Type B pancreatic cell (in vitro differentiated cells): ENCODE measurements around the gene HBZ. TPM values are rescaled to one million over a fixed set of nuclear protein-coding genes. Genes with fewer than 3 reads are reported as not detected.
"Not testable (repeated sequence)": the region's sequence is repeated elsewhere in the genome, so short reads cannot be mapped to it uniquely, and the experiment has no call there.

Source experiments
- DNase-seq: peaks from one replicate; pipeline ENCODE4 v3.0.0; 2021; ENCODE audit warnings: mixed read lengths; ENCODE audit not compliant: unreplicated experiment; ENCODE audit errors: extremely low spot score
- H3K27ac Mint-ChIP-seq: 2 replicates; pipeline ENCODE4 v1.8.0; 2021; ENCODE audit warnings: mild to moderate bottlenecking, mixed read lengths
- H3K27me3 Mint-ChIP-seq: 2 replicates; pipeline ENCODE4 v1.8.0; 2021; ENCODE audit warnings: mixed read lengths
- H3K36me3 Mint-ChIP-seq: 2 replicates; pipeline ENCODE4 v1.8.0; 2021; ENCODE audit warnings: mixed read lengths
- H3K4me1 Mint-ChIP-seq: one replicate; pipeline ENCODE4 v1.8.0; 2021; ENCODE audit warnings: mixed read lengths; ENCODE audit not compliant: unreplicated experiment
- H3K4me3 Mint-ChIP-seq: 2 replicates; pipeline ENCODE4 v1.8.0; 2021; ENCODE audit warnings: mild to moderate bottlenecking, mixed read lengths
- H3K9me3 Mint-ChIP-seq: 2 replicates; pipeline ENCODE4 v1.8.0; 2021; ENCODE audit warnings: mixed read lengths
- CTCF ChIP-seq: fragments of 200-600 bp; sonication (generic); conservative IDR thresholded peaks from 2 replicates; pipeline ENCODE4 v1.5.0; 2021; ENCODE audit warnings: antibody characterized with exemption, mild to moderate bottlenecking
- total RNA-seq: library from RNA; stranded (reverse); gene quantifications from 2 replicates; pipeline ENCODE4 v1.2.1, GENCODE V29; 2021; ENCODE audit warnings: low replicate concordance

Gene HBZ
- total RNA-seq, 1 donor from 2014 or later, result not detected

GRCh38 chr16:159136-159849 is 6.8 kb downstream of the HBZ start:
- peaks cover 4% of the 10 kb centered on the region for H3K36me3 Mint-ChIP-seq
- H3K9me3 Mint-ChIP-seq, result no peaks in the 10 kb centered on the region
- no peak overlapping the region for H3K27ac Mint-ChIP-seq
- peaks cover 7% of the 10 kb centered on the region for H3K4me1 Mint-ChIP-seq
- no peak overlapping the region for H3K4me3 Mint-ChIP-seq
- no peak for TF ChIP-seq CTCF
- DNase-seq, result no peak
- H3K27me3 Mint-ChIP-seq, result peaks cover 65% of the 10 kb centered on the region

GRCh38 chr16:160242-160641 is 7.8 kb downstream of the HBZ start:
- DNase-seq, H3K27ac Mint-ChIP-seq, H3K36me3 Mint-ChIP-seq, H3K4me3 Mint-ChIP-seq, H3K9me3 Mint-ChIP-seq, H3K4me1 Mint-ChIP-seq: not testable (repeated sequence)
- H3K27me3 Mint-ChIP-seq, result peaks cover 61% of the 10 kb centered on the region

- TF ChIP-seq CTCF, result no peak
- H3K36me3 Mint-ChIP-seq, result no peaks in the 10 kb centered on the region
- H3K4me1 Mint-ChIP-seq, result no peaks in the 10 kb centered on the region
- no peak for DNase-seq
- peaks cover 62% of the 10 kb centered on the region for H3K27me3 Mint-ChIP-seq
- no peaks in the 10 kb centered on the region for H3K9me3 Mint-ChIP-seq
- H3K27ac Mint-ChIP-seq, result no peak overlapping the region
- H3K4me3 Mint-ChIP-seq, result no peak overlapping the region
These were observed 8.3 kb downstream of the HBZ start for GRCh38 chr16:160691-161190.

- H3K4me3 Mint-ChIP-seq, result no peak overlapping the region
- no peak overlapping the region for H3K27ac Mint-ChIP-seq
- peaks cover 64% of the 10 kb centered on the region for H3K27me3 Mint-ChIP-seq
- no peak for DNase-seq
- no peak for TF ChIP-seq CTCF
- H3K4me1 Mint-ChIP-seq, result no peaks in the 10 kb centered on the region
- H3K36me3 Mint-ChIP-seq, result no peaks in the 10 kb centered on the region
- H3K9me3 Mint-ChIP-seq, result no peaks in the 10 kb centered on the region
These were observed 10.0 kb downstream of the HBZ start for GRCh38 chr16:162271-162991.

- H3K36me3 Mint-ChIP-seq, H3K4me1 Mint-ChIP-seq, H3K4me3 Mint-ChIP-seq, H3K9me3 Mint-ChIP-seq, H3K27ac Mint-ChIP-seq, DNase-seq: not testable (repeated sequence)
- peaks cover 64% of the 10 kb centered on the region for H3K27me3 Mint-ChIP-seq
These were observed 10.7 kb downstream of the HBZ start for GRCh38 chr16:163139-163538.

- not testable (repeated sequence) for H3K9me3 Mint-ChIP-seq, DNase-seq, H3K27ac Mint-ChIP-seq, H3K4me1 Mint-ChIP-seq, H3K4me3 Mint-ChIP-seq, H3K36me3 Mint-ChIP-seq
- peaks cover 66% of the 10 kb centered on the region for H3K27me3 Mint-ChIP-seq
These were observed 11.3 kb downstream of the HBZ start for GRCh38 chr16:163696-164095.

GRCh38 chr16:164134-164823 is 11.8 kb downstream of the HBZ start:
- not testable (repeated sequence) for H3K36me3 Mint-ChIP-seq, H3K27ac Mint-ChIP-seq, H3K4me3 Mint-ChIP-seq, H3K4me1 Mint-ChIP-seq, H3K9me3 Mint-ChIP-seq, DNase-seq
- peaks cover 67% of the 10 kb centered on the region for H3K27me3 Mint-ChIP-seq
